ENCODE data around the gene TRIO. TPM values are rescaled to one million over a fixed set of nuclear protein-coding genes. Genes with fewer than 3 reads are reported as not detected.

TRIO gene
- total and polyA plus RNA-seq, 2 of the 8 experiments (the other 6 are each of a cell fraction or from before 2014, with no cell fraction given): 35.1 to 69.1 TPM

GRCh38 chr5:14397717-14398116 is 254.6 kb downstream of the TRIO start (continued):
- TF ChIP-seq CHD7 (IDR thresholded peaks at IDR 0.05; ENCODE audit: insufficient replicate concordance, low read length): no peak
